Cardiac fibroblast (primary cell): ENCODE results near the gene ISG15.
"Not testable (repeated sequence)": the region's sequence is repeated elsewhere in the genome, so short reads cannot be mapped to it uniquely, and the experiment has no call there.

Source experiments
- DNase-seq, 2 donors: peaks; one replicate each; pipeline versions ENCODE4 v3.0.0 to v3.0.0-alpha.2; 2010; ENCODE audit warnings: low read depth in 2 of 2
- H3K4me3 ChIP-seq, 2 donors: replicated peaks in 1 of 2; 1 replicate in 1 of 2; 2 replicates in 1 of 2; pipeline ENCODE4 v1.5.1; 2011; ENCODE audit warnings: low read depth in 2 of 2, low read length in 2 of 2, mild to moderate bottlenecking in 2 of 2, moderate library complexity in 1 of 2
- CTCF ChIP-seq: IDR thresholded peaks from one replicate; pipeline ENCODE4 v1.5.1; 2011; ENCODE audit warnings: low read depth, mild to moderate bottlenecking, low read length, inconsistent platforms

Gene ISG15

DNA sequence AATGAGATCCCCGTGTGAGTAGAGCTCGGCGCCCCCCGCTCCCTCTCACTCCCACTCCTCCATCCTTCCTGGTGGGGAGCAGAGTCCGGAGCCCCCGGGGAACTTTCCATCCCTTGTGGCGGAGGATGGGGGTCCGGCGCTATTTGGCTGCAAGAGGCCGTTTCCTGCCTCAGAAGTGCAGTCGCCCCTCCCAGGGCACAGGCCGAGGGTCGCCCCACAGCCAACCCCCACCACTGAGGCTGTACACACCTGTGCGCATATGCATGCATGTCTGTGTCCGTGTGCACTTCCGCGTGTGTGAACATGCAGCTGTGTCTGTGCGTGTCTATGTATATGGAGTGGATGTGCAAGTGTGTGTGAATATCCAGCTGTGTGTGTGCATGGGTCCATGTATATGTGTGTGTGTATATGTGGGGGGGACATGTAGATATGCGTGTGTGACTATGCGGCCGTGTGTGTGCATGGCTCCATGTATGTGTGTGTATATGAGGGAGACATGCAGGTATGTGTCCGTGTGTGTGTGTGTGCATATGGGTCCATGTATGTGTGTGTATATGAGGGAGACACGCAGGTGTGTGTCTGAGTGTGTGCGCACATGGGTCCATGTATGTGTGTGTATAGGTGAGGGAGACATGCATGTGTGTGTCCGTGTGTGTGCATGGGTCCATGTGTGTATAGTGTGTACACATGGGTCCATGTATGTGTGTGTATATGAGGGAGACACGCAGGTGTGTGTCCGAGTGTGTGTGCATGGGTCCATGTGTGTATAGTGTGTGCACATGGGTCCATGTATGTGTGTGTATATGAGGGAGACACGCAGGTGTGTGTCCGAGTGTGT lies 38.9 kb downstream of the ISG15 start:
- DNase-seq, result no peak
- no peak for TF ChIP-seq CTCF
- no peak overlapping the region for H3K4me3 ChIP-seq

GRCh38 chr1:1053022-1053421 lies 39.7 kb downstream of the ISG15 start:
- no peak for DNase-seq
- no peak overlapping the region for H3K4me3 ChIP-seq
- TF ChIP-seq CTCF, result no peak

- TF ChIP-seq CTCF, result no peak
- DNase-seq, result no peak
These were observed 40.4 kb downstream of the ISG15 start for GRCh38 chr1:1053682-1054081.

GRCh38 chr1:1054099-1054700 lies 40.9 kb downstream of the ISG15 start:
- DNase-seq, result no peak
- H3K4me3 ChIP-seq, result no peak overlapping the region
- no peak for TF ChIP-seq CTCF

More at GRCh38 chr1:1053682-1054081, 40.4 kb downstream of the ISG15 start:
- no peak overlapping the region for H3K4me3 ChIP-seq

GRCh38 chr1:1054971-1055370 lies 41.7 kb downstream of the ISG15 start:
- no peak for DNase-seq
- TF ChIP-seq CTCF, result no peak
- no peak overlapping the region for H3K4me3 ChIP-seq

DNA sequence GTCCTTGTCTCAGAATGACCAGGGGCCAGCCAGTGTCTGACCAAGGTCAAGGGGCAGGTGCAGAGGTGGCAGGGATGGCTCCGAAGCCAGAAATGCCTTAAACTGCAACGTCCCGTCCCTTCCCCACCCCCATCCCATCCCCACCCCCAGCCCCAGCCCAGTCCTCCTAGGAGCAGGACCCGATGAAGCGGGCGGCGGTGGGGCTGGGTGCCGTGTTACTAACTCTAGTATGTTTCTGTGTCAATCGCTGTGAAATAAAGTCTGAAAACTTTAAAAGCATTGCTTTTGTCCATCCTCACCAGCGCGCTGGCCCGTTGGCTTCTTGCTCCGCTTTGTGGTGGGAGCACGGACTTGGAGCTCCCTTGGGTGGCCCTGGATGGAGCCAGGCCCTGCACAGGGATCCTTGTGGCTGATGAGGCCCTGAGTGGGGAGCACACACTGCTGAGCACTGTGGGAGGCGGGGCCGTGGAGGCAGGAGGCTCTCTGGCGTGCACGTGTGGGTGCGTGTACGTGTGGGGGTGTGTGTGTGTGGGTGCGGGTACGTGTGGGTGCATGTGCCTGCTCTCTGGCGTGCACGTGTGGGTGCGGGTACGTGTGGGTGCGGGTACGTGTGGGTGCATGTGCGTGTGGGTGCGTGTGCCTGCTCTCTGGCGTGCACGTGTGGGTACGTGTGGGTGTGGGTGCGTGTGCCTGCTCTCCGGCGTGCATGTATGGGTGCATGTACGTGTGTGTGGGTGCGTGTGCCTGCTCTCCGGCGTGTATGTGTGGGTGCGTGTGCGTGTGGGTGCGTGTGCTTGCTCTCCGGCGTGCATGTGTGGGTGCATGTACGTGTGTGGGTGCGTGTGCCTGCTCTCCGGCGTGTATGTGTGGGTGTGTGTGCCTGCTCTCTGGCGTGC lies 42.8 kb downstream of the ISG15 start:
- TF ChIP-seq CTCF, result no peak
- H3K4me3 ChIP-seq, result no peak overlapping the region

DNA sequence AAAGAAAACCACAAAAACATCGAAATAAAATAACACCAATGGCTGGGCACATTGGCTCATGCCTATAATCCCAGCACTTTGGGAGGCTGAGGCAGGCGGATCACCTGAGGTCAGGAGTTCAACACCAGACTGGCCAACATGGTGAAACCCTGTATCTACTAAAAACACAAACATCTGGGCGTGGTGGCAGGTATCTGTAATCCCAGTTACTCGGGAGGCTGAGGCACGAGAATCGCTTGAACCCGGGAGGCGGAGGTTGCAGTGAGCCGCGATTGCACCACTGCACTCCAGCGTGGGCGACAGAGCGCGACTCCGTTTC lies 44.4 kb downstream of the ISG15 start:
- not testable (repeated sequence) for DNase-seq, H3K4me3 ChIP-seq

More for the DNA sequence above, 42.8 kb downstream of the ISG15 start:
- no peak for DNase-seq
